Activated CD4-positive, alpha-beta T cell treated with anti-CD3 and anti-CD28 coated beads, Interleukin-2, amount 50 U/mL, for 48 hours (primary cell): Measurements from ENCODE around the gene NT5E.
A peak's percentile ranks its signal among the peaks of the same experiment; 100 is the strongest.
"Not testable (repeated sequence)": the region's sequence is repeated elsewhere in the genome, so short reads cannot be mapped to it uniquely, and the experiment has no call there.

ENCODE experiments used
- DNase-seq, 2 experiments: peaks; one replicate each; pipeline ENCODE4 v3.0.0-alpha.2; 2020

Gene NT5E

DNA sequence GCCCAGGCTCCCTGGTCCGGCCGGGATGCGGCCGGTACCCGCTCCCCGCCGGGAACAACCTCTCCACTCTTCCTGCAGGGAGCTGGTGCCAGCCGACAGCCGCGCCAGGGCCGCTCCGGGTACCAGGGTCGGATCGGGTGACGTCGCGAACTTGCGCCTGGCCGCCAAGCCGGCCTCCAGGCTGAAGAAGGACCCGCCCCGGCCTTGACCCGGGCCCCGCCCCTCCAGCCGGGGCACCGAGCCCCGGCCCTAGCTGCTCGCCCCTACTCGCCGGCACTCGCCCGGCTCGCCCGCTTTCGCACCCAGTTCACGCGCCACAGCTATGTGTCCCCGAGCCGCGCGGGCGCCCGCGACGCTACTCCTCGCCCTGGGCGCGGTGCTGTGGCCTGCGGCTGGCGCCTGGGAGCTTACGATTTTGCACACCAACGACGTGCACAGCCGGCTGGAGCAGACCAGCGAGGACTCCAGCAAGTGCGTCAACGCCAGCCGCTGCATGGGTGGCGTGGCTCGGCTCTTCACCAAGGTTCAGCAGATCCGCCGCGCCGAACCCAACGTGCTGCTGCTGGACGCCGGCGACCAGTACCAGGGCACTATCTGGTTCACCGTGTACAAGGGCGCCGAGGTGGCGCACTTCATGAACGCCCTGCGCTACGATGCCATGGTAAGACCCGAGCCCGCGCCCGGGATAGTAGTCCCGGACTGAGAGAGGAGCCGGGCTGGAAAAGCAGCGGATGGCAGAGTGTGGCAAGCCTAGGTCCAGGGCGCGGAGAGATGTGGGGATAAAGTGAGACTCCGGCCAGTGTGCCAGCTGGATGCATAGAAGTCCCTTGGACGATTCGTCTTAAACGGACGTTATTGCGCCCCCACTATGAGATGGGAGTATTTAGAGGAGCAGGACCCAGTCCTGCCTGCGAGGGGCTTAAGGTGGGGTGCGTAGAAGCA, at the start of gene NT5E:
Gene NT5E, plus strand, starts transcription at position 266 of the 942 bp plus-strand sequence. Its CDS starts 57 bp downstream, at position 323.
- peak; percentile 34 to 53 for DNase-seq

DNA sequence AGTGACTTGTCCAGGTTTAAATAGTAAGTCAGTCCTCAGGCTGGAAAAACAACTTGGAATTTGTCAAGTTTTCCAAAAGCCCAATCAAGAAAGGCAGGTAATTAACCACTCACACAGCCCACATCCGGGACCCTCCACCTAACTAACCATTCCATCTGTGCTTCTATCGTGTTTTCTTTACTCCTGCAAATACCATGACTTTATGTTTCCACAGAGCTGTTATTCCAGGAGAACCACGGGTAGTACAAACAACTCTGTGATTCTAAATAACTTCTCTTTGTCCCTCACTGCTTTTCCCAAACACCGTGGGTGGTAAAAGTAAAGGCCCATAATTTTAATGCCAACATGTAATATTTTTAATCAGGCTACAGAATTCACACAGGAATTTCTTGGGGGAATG, 49.6 kb upstream of the NT5E start:
- DNase-seq: no peak

GRCh38 chr6:85401186-85402021, 48.5 kb upstream of the NT5E start:
- no peak for DNase-seq

GRCh38 chr6:85402071-85402470, 47.8 kb upstream of the NT5E start:
- no peak for DNase-seq

- DNase-seq: no peak
These were observed 47.0 kb upstream of the NT5E start for GRCh38 chr6:85402922-85403321.

DNA sequence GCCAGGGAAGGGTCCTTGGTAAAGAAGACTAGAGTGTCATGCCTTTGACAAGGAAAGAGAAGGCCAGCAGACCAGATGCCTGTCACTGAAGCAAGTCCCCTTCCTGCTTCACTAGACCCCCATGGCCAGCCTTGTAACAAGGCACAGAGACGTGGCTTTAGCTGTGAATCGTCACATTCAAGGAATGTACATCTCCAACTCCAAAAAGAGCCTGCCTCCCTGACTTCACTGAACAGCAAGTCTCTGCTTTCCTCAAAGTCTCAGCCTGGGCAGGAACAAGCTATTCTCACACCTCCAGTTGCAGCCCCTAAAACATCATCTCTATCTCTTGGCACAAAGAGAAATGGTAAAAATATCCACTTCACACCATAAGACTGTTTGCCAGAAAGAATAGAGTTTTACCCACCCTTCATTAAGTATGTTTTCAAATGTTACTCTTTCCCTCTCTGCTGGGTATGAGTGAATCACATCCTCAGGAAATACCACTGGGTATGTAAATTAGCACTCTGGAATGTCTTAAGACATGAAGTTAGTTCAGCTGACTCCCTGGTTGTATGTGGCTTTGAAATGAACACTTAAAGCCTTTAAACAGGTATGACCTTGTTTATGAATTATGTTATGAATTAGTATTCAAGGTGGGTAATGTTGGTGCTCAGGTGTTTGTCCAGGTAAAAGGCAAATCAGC, 46.4 kb upstream of the NT5E start:
- no peak for DNase-seq

- not testable (repeated sequence) for DNase-seq
These were observed 45.8 kb upstream of the NT5E start for GRCh38 chr6:85404016-85404563.

DNA sequence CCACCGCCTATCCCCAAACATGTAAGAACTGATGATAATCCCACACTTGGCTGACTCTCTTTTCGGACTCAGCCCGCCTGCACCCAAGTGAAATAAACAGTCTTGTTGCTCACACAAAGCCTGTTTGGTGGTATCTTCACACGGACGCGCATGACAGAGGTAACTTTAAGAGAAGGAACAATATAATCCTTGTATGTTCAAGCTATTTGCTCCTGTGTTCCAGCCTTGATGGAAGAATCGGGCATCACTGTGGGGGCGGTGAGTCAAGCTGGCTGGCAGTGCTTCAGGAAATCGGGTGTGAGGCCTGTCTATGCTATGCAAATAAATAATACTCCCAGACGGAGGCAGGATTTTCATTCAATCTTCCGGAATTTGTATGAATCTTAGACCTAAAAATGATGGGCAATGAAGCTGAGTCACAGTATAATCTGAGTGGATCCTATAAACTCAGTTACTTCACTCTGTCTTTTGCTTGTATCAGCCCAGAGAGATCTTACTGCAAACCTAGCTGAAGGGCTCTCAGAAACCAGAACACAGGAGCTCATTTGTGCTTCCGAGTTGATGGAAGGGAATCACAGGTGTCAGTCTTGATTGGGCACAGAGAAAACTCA, 45.2 kb upstream of the NT5E start:
- no peak for DNase-seq

- DNase-seq: no peak
These were observed 44.6 kb upstream of the NT5E start for GRCh38 chr6:85405175-85405852.

- DNase-seq: no peak
These were observed 44.1 kb upstream of the NT5E start for GRCh38 chr6:85405853-85406198.

GRCh38 chr6:85406641-85407075, 43.2 kb upstream of the NT5E start:
- DNase-seq: no peak

GRCh38 chr6:85408039-85408438, 41.8 kb upstream of the NT5E start:
- DNase-seq: no peak

- DNase-seq: no peak
These were observed 36.9 kb upstream of the NT5E start for GRCh38 chr6:85412911-85413430.

DNA sequence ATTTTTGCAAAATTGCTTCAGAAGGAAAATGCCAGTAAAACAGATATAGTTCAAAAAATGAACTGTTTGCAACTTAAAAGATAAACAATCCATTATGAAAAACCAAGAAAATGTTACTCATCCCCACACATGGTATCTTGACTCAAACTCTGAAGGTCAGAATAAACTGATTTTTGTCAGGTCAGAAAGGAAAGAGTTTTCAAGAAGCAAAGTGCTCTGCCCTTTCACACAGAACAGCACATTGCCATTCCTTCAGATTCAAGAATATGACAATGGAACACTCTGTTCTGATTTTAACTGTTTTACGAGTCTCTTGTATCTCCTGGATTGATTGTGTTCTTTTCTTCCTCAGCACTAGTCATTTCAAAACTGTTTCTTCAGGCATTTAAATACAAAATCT, 33.8 kb upstream of the NT5E start:
- DNase-seq: no peak

DNA sequence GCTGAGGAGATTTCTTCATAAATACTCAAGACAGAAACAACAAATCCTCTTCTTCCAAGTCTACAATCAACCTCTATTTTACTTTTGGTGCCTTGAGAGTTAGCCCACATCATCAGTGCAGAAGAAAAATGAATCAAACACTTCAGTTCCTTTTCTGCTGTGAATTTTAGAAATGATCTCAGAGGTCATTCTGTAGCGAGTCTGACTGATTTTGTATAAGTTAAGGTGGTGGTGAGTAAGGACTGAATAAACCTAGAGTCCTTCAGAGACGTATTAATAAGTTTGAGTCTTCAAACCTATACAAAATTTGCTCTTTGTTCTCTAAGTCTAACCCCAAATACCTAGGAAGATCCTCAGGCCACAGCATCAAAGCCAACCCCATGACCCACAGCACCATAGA, 33.1 kb upstream of the NT5E start:
- DNase-seq: no peak

DNA sequence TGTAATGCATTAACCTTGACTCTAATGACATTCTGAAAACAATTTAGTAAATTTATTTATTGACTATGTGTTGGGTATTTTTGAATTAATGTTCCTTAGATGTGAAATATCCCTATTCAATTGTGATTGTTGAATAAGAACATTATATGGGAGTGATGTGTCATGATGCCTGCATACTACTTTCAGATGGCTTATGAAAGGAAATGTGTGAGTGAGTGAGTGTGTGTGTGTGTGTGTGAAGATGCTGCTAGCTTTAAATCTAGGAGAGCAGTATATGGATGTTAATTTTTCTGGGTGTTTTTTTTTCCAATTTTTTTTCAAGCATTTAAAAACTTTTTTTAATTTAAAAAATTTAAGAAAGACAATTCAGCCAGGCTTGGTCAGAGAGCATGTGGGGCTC, 32.5 kb upstream of the NT5E start:
- no peak for DNase-seq

DNA sequence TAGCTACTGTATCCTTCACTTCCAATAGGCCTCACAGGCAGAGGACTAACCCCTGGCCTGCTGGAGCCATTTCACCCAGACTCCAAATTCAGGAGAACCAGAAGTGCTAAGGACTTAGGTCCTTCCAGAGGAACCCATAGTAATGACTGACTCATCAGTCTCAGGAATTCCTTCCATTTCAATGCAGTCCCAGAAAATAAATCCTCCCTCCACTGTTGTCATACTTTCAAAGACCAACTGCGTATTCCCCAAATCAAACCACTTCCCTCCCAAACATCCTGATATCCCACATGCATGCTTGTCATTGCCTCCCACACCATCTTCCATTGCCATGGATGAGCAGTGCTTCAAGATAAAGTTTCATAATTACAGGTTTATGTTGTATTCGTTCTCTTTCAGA, 31.8 kb upstream of the NT5E start:
- no peak for DNase-seq

DNA sequence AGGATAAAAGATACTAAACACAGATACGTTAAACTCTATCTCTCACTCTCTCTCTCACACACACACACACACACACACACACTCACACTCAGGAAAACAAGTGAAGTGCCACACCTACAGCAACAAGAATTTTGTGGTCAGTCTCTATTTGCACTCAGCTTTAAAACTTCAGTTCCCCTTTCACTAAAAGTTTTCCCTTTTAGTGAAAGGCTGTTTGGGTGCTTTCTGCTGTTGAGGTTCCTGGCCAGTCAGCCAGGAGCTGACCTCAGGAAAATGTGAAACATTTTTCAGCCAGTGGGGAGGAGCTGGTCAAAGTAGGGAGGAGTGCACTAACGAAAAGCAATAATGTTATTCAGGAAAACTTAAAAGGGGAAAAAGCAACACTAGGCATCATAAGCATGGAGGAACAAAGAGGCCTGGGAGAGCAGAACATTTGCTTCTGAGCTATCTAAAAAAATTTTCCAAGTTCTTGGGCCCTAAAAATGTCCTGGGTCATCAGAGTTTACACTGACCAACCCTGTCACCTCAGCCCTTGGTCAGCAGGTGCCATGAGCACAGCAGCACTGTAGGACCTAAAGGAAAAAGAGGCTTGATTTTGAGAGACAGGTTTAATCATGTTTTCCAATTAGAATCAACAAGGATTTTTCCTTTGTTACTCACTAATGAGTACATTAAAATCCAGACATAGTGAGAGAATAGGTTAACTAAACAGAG, 30.7 kb upstream of the NT5E start:
- no peak for DNase-seq

DNA sequence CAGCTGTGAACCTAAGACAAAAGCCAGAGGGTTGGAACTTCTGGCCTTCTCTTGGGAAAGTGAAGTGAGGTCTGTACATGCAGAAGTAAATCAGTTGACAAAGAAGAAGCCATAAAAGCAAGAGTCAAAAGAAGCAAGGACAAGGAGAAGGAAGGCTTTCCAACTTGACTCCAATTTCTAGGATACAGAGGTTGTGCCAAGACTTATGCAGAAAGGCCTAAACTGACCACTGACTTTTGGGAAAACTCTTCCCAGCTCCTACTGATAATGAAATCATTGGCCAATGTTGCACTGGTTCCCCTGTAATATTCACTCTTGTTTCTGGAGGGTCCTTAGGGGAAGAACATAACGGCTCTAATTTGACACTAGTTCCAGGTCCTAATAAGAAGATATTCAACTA, 29.3 kb upstream of the NT5E start:
- DNase-seq: no peak

- no peak for DNase-seq
These were observed 28.7 kb upstream of the NT5E start for GRCh38 chr6:85421181-85421580.

DNA sequence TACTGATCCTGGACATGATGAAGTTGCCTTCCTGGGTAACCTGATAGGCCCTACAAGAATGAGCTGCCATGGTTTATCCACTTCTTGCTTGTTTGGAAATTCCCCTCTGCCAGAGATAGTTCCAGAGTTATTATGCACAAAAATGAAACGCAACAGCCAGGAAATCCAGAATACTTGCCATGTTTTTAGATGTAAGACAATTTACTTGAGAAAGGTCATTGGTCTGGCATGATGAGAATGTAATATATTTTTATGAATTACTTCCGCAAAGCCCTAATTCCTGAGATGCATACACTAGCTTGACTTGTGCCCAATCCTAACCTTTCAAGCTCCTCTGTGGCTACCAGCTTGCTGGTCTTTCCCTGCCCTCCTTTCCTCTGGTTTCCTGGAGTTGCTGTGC, 27.9 kb upstream of the NT5E start:
- no peak for DNase-seq
